Smooth muscle cell (in vitro differentiated cells): ENCODE data around the gene LAMA2. TPM values are rescaled to one million over a fixed set of nuclear protein-coding genes. Genes with fewer than 3 reads are reported as not detected.

Experiments used
- DNase-seq: peaks from one replicate; lab custom pipeline; 2025; ENCODE audit not compliant: unreplicated experiment; lab: John Stamatoyannopoulos, UW
- H2AFZ ChIP-seq: fragments of 200-600 bp; sonication (generic); 2 replicates; pipeline ENCODE4 v1.6.0; 2016; ENCODE audit warnings: antibody characterized with exemption, low read depth, mild to moderate bottlenecking
- H3F3A ChIP-seq: fragments of 200-600 bp; sonication (generic); 2 replicates; pipeline ENCODE4 v1.6.0; 2017; ENCODE audit warnings: antibody characterized with exemption, low read depth
- H3K27ac ChIP-seq: fragments of 200-600 bp; sonication (generic); 2 replicates; pipeline ENCODE4 v1.5.1; 2016; ENCODE audit warnings: low read depth, mild to moderate bottlenecking
- H3K27me3 ChIP-seq: fragments of 200-600 bp; sonication (generic); 2 replicates; pipeline ENCODE4 v1.6.1; 2016; ENCODE audit warnings: low read depth, mild to moderate bottlenecking
- H3K36me3 ChIP-seq: fragments of 200-600 bp; sonication (generic); 2 replicates; pipeline ENCODE4 v1.5.1; 2016; ENCODE audit warnings: low read depth
- H3K4me1 ChIP-seq: fragments of 200-600 bp; sonication (generic); 2 replicates; pipeline ENCODE4 v1.5.1; 2016; ENCODE audit warnings: low read depth
- H3K4me2 ChIP-seq: fragments of 200-600 bp; sonication (generic); 2 replicates; pipeline ENCODE4 v1.6.0; 2016; ENCODE audit warnings: mild to moderate bottlenecking
- H3K4me3 ChIP-seq: fragments of 200-600 bp; sonication (generic); 2 replicates; pipeline ENCODE4 v1.5.1; 2016; ENCODE audit warnings: mild to moderate bottlenecking
- H3K79me2 ChIP-seq: fragments of 200-600 bp; sonication (generic); 2 replicates; pipeline ENCODE4 v1.6.0; 2016; ENCODE audit warnings: low read depth, mild to moderate bottlenecking
- H3K9ac ChIP-seq: fragments of 200-600 bp; sonication (generic); 2 replicates; pipeline ENCODE4 v1.6.0; 2016; ENCODE audit warnings: low read depth
- H3K9me3 ChIP-seq: fragments of 200-600 bp; sonication (generic); replicated peaks from 2 replicates; pipeline ENCODE4 v1.5.1; 2016; ENCODE audit warnings: low read depth
- H4K20me1 ChIP-seq: fragments of 200-600 bp; sonication (generic); 2 replicates; pipeline ENCODE4 v1.6.0; 2016; ENCODE audit warnings: low read depth
- whole genome bisulfite sequencing: methylation state at CpG from one replicate; pipeline ENCODE4 v1.1.7; 2016; ENCODE audit warnings: low lambda C conversion rate; 5-methylcytosine and 5-hydroxymethylcytosine counted together
- polyA plus RNA-seq: library from polyadenylated mRNA; unstranded; fragments of >200 nt; fragmentation: Nextera tagmentation; extraction: Ambion mirVana; gene quantifications from 2 replicates; pipeline ENCODE4 v1.2.1, GENCODE V29; 2016
- total RNA-seq: library from RNA; depleted of rRNA; stranded (reverse); fragments of >200 nt; gene quantifications from 2 replicates; pipeline ENCODE4 v1.2.3, GENCODE V29; 2014
- TF ChIP-seq, protein P1 (sequence below): fragments of 200-600 bp; sonication (generic); IDR thresholded peaks from 2 replicates; pipeline ENCODE4 v1.5.1; 2017; ENCODE audit warnings: borderline replicate concordance, mild to moderate bottlenecking, antibody characterized with exemption; ENCODE audit not compliant: insufficient read depth, poor library complexity, severe bottlenecking

LAMA2 gene
- total and polyA plus RNA-seq, 2 experiments from 2014 or later: 21.7 to 92.9 TPM

DNA sequence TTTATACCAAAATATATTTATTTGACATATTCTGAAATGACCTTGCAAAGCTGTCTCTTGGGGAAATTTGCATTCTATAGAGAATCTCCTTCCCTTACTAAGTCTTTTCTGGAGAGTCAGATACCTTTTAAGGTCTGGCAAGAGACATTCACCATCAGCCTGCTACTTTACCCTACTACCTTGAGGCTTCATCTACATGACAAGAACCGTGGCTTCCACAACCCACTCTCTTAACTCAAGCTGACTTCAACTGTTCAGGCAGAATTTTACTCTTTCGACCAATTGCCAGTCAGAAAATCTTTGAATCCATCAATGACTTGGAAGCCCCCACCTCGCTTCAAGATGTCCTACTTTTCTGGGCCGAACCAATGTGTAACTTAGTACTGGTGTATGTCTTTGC lies 314.2 kb downstream of the LAMA2 start:
- Histone ChIP-seq H3K9me3 (no peaks in the 10 kb centered on the region), H3K27ac (no peak overlapping the region), H3K4me2 (no peak overlapping the region), H3K9ac (no peak overlapping the region), H3K36me3 (no peaks in the 10 kb centered on the region), H2AFZ (no peak overlapping the region), H3K4me3 (no peak overlapping the region), H3F3A (no peaks in the 10 kb centered on the region), H3K79me2 (no peaks in the 10 kb centered on the region), H4K20me1 (no peaks in the 10 kb centered on the region), H3K27me3 (no peaks in the 10 kb centered on the region), H3K4me1 (peaks cover 10% of the 10 kb centered on the region)
- TF ChIP-seq, protein P1, sequence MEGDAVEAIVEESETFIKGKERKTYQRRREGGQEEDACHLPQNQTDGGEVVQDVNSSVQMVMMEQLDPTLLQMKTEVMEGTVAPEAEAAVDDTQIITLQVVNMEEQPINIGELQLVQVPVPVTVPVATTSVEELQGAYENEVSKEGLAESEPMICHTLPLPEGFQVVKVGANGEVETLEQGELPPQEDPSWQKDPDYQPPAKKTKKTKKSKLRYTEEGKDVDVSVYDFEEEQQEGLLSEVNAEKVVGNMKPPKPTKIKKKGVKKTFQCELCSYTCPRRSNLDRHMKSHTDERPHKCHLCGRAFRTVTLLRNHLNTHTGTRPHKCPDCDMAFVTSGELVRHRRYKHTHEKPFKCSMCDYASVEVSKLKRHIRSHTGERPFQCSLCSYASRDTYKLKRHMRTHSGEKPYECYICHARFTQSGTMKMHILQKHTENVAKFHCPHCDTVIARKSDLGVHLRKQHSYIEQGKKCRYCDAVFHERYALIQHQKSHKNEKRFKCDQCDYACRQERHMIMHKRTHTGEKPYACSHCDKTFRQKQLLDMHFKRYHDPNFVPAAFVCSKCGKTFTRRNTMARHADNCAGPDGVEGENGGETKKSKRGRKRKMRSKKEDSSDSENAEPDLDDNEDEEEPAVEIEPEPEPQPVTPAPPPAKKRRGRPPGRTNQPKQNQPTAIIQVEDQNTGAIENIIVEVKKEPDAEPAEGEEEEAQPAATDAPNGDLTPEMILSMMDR: no peak
- 95% methylated on average over 4 of the region's 4 CpGs for WGBS
- DNase-seq: no peak

DNA sequence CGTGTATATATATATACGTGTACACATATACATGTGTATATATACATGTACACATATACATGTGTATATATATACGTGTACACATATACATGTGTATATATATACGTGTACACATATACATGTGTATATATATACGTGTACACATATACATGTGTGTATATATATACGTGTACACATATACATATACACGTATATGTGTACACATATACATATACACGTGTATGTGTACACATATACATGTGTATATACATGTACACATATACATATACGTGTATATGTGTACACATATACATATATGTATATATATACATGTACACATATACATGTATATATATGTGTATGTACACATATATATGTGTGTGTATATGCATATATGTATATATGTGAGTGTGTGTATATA lies 317.2 kb downstream of the LAMA2 start:
- no peaks in the 10 kb centered on the region for H3K9me3 ChIP-seq
- no peak overlapping the region for H3K9ac ChIP-seq
- peaks cover 9% of the 10 kb centered on the region for H3K4me1 ChIP-seq
- no peak overlapping the region for H2AFZ ChIP-seq
- H3K4me3 ChIP-seq: no peak overlapping the region
- no peak for DNase-seq
- TF ChIP-seq, protein P1: no peak
- no peaks in the 10 kb centered on the region for H3K79me2 ChIP-seq
- H3K27me3 ChIP-seq: no peaks in the 10 kb centered on the region
- no peaks in the 10 kb centered on the region for H3K36me3 ChIP-seq
- H4K20me1 ChIP-seq: no peaks in the 10 kb centered on the region
- no peaks in the 10 kb centered on the region for H3F3A ChIP-seq
- WGBS: 92% methylated on average over 9 of the region's 9 CpGs
- no peak overlapping the region for H3K27ac ChIP-seq
- H3K4me2 ChIP-seq: no peak overlapping the region

DNA sequence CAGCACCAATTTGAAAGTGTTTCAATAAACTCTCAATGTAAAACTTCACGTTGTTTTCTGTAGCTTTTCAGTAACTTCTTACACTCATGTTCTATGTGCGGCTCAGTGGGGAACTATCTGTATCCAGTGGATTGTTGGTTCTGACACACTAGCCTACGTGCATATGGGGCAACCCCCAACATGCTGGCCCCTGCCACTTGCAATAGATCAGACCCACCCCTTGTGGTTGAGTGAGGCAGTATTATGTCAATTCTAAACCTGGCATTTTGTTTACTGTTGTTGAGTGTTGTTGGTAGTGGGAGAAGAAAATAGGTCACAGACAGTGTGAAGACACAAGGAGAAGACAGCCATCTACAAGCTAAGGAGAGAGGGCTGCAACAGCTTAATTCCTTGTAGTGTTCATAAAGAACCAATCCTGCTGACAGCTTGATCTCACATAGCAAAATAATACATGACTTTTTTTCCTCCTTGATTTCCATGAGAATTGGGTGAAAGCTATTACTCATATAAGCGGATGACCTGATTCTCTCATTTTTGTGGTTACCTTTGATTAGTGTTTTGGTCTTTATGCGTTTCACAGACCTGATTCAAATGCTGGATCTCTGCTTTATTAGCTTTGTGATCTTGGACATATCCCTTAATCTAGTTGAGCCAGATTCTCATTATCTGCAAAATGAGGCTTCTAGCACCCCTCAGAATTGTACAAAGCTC lies 320.4 kb downstream of the LAMA2 start:
- no peaks in the 10 kb centered on the region for H3K9me3 ChIP-seq
- peaks cover 2% of the 10 kb centered on the region for H3F3A ChIP-seq
- DNase-seq: no peak
- no peak overlapping the region for H3K9ac ChIP-seq
- H3K79me2 ChIP-seq: no peaks in the 10 kb centered on the region
- 79% methylated on average over 5 of the region's 5 CpGs for WGBS
- no peak overlapping the region for H2AFZ ChIP-seq
- H3K27ac ChIP-seq: no peak overlapping the region
- no peak overlapping the region for H3K4me3 ChIP-seq
- TF ChIP-seq, protein P1: no peak
- no peaks in the 10 kb centered on the region for H4K20me1 ChIP-seq
- H3K4me1 ChIP-seq: no peaks in the 10 kb centered on the region
- H3K36me3 ChIP-seq: no peaks in the 10 kb centered on the region
- H3K4me2 ChIP-seq: no peak overlapping the region
- H3K27me3 ChIP-seq: no peaks in the 10 kb centered on the region

DNA sequence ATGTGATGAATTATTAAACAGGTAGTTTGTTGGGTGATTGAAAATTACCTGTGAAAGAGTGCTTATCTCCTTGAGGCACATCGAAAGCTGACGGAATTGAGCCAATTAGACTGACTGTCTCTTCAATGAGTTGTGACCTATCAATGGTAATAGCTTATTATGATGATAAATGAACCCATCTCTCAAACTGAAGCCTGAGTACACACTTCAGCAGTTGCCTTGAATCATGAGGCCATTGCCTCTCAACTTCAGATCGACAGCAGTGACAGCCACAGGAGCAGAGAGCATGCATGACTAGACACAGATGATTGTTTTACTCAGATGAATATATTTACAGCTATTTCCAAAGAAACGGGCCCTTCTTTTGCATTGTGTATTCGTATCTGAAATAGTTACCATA lies 323.9 kb downstream of the LAMA2 start:
- no peak overlapping the region for H3K9ac ChIP-seq
- no peaks in the 10 kb centered on the region for H3K27me3 ChIP-seq
- no peaks in the 10 kb centered on the region for H4K20me1 ChIP-seq
- H3K36me3 ChIP-seq: no peaks in the 10 kb centered on the region
- no peaks in the 10 kb centered on the region for H3K79me2 ChIP-seq
- TF ChIP-seq, protein P1: no peak
- H3K4me2 ChIP-seq: no peak overlapping the region
- H3K4me1 ChIP-seq: no peaks in the 10 kb centered on the region
- no peak overlapping the region for H3K27ac ChIP-seq
- no peaks in the 10 kb centered on the region for H3K9me3 ChIP-seq
- 91% methylated on average over 5 of the region's 5 CpGs for WGBS
- H3K4me3 ChIP-seq: no peak overlapping the region
- H3F3A ChIP-seq: peaks cover 9% of the 10 kb centered on the region
- no peak for DNase-seq
- no peak overlapping the region for H2AFZ ChIP-seq
